Stimulated activated CD4-positive, alpha-beta T cell treated with anti-CD3 and anti-CD28 coated beads, TNF-alpha, amount 100 ng/mL, for 1 hour (primary cell): ENCODE measurements around the gene STAP1.
"Not testable (repeated sequence)": the region's sequence is repeated elsewhere in the genome, so short reads cannot be mapped to it uniquely, and the experiment has no call there.

Source experiments
- DNase-seq, 3 donors: peaks; one replicate each; pipeline ENCODE4 v3.0.0-alpha.2; 2020; ENCODE audit warnings: low read depth in 3 of 3, low spot score in 1 of 3

STAP1 gene

DNA sequence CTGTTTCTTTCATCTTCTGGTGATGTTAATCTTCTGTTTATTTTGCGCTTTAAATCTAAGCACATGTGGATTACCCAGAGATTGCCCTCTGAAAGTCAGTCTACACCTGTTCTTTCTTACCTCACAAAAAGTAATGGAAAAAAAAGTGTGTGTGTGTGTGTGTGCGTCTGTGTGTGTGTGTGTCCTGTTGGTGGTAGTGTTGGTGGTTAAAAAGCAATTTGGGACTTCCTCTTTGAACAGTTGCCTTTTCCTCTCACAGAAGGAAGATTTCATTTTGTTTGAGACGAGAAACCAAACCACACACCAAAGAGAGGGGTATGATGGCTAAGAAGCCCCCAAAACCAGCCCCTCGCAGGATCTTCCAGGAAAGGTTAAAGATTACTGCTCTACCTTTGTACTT, at the start of gene STAP1:
Gene STAP1, plus strand, starts transcription at position 235 of the 400 bp plus-strand sequence. Its CDS starts 83 bp downstream, at position 318.
- no peak for DNase-seq

DNA sequence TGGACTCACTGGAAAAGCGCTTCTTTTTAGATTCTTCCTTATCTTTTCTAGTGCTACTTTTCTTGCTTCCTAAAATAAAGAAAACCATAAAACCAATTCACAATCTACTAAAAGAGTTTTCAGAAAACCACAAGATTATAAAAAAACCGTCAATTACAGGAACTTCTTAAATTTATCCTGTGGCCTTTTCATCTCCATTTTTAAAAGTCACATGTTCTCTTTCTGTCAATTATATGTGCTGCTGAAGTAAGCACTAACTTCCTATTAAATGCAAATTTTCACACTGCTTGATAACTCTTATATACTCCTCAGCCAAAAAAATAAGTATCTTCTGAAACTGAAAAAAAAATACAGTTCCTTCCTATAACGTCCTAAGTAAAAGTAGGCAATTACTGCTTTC, 46.0 kb upstream of the STAP1 start:
- no peak for DNase-seq

- no peak for DNase-seq
These were observed 38.4 kb upstream of the STAP1 start for GRCh38 chr4:67520141-67520540.

DNA sequence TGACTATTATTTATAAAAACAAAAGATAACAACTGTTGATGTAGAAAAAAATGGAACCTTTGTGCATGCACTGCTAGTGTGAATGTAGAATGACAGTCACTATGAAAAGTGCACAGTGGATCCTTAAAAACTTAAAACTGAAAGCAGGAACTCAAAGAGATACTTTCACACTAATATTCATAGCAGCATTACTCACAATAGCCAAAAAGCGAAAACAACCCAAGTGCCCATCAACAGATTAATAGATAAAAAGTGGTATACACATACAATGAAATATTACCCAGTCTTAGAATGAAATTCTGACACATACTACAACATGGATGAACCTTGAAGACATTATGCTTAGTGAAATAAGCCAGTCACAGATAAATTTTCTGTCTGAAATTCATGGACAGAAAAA, 37.0 kb upstream of the STAP1 start:
- DNase-seq, result no peak

DNA sequence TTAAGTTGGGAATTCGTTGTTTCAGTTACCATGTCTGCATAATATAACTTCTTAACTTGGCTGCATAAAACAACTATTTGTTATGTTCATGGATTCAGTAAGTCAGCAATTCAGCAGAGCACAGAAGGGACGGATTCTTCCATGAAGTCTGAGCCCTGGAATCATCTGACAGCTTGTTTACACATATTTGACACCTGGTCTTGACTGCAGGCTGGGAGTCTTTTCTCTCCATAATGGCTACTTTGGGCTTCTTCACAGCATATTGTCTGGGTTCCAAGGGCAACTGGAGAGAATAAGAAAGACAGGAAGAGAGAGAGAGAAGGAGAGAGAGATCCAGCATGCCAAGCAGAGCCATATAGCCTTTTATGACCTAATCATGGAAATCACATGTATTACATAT, 36.3 kb upstream of the STAP1 start:
- DNase-seq, result no peak

- DNase-seq, result no peak
These were observed 35.5 kb upstream of the STAP1 start for GRCh38 chr4:67522851-67523671.

DNA sequence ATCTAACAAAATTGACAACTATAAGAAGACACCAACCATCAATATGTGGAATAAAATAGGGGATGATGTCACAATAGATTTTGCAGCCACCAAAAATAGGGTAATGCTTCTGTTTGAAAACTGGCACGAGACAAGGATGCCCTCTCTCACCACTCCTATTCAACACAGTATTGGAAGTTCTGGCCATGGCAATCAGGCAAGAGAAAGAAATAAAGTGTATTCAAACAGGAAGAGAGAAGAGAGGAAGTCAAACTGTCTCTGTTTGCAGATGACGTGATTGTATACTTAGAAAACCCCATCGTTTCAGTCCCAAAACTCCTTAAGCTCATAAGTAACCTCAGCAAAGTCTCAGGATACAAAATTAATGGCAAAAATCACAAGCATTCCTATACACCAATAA, 34.4 kb upstream of the STAP1 start:
- DNase-seq, result not testable (repeated sequence)

DNA sequence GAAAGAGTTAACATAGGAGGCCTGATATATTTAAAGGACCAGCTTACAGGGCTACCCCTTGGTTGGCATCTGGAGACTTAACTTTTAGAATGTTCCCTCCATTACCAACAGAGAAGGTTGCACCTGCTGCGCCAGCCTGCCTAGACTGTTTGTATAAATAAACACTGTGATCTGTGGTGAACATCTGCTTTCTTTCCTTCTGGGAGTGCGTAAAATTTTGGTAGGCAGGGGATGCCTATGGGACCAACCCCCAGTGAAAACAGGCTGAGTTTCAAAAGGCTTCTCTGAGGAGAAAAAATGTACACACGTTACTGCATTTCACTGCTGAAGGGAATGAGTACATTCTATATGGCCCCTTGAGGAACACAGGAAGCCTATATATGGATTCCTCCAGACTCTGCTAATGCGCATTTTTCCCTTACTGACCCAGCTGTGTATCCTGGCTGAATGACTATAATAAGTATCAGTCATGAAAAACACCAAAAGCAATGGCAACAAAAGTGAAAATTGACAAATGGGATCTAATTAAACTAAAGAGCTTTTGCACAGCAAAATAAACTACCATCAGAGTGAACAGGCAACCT, 27.1 kb upstream of the STAP1 start:
- no peak for DNase-seq

GRCh38 chr4:67532397-67532796, 26.1 kb upstream of the STAP1 start:
- DNase-seq, result not testable (repeated sequence)

GRCh38 chr4:67533112-67533511, 25.4 kb upstream of the STAP1 start:
- no peak for DNase-seq

DNA sequence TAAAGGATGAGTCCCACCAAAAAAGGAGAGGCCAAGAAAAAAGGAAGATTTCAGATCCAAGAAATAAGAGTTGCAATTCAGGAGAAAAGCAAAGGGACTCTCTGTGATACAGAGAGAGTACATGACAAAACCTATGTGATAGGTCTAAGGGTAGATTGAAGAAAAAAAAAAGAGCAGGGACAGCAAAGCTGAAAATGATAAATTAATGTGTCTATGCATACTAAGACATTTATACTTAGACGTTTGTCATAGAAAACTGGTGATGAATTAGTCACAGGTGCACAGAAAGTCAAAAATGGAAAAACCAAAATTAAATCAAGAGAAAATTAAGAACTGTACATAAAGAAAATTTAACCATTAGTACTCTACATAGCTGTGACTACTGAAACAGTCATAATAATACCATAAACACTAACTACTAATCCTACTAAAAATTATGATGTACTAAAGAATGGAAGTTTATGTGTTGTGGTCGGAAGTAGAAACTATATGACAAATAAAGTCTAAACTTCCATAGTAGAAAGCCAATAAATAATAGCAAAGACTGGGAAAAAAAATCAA, 23.2 kb upstream of the STAP1 start:
- DNase-seq, result no peak

DNA sequence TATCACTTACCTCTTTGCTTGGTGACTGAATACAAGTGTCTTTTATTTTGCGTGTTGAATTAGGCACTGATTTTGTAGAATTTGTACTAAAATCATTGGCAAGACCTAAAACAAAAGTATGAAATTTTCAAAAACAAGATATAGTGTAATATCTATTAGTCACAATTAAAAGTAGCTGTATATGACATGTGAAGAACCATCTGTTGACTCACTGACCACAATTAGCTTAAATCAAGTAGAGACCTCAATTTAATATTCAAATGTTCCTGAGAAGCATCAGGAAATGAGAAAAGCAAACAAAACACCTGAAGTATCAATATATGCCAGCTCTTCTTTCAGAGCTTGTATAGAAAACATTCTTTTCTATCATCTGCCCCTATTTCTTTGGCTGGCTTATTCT, 18.7 kb upstream of the STAP1 start:
- no peak for DNase-seq

DNA sequence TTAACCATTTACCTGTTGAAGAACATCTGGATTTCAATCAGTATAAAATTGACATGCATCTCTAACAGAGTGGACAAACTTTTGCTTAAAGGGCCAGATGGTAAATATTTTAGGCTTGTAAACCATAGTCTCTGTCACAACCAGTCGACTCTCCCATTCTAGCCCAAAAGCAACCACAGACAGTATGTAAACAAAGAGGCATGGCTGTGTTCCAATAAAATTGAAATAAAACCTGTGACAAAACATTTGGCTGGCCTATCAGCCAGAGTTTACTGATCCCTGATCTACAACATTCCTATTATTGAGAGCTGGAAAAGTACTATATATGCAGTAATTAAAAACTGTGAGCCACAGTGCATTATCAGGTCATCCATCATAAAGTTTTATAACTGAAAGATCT, 16.5 kb upstream of the STAP1 start:
- no peak for DNase-seq

DNA sequence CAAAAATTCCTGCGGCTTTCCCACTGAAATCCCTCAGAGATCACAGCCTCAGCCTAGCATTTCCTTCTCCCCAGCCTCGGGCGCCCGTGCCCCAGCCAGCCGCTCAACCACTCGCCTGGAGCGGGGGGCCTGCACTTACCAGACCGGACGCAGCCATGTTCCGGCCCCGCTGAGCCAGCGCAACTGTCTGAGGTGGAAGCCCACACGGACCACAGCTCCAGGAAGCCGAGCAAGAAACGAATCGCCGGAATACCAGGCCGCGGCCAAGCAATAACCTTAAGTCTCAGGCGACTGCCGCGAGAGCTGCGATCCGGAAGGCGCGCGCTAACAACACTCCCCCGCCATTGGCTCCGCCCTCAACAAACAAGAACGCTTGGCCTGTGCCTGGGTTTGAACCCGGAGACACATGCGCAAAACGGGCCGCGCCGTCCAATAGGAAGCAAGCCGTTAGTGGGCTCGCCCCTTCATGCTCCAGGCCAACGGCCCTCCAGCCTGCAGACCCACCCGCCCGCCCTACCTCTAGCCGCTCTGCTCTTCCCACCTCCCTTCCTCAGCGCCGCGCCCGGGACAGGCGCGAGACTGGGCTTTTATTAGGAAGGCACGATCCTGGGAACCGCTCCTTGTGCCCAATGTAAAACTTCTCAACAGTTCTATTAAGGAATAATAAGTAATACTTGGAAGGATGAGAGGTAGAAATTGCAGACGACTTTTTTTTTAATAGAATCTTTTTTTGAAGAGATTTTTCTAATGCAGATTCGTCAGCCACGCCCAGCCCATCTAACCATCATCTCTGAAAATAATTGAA, 13.1 kb upstream of the STAP1 start, which contains the start of gene CENPC:
Gene CENPC, minus strand, starts transcription at position 305 of the 805 bp plus-strand sequence. Its CDS starts 148 bp downstream, at position 157.
- DNase-seq, result peak; percentile 76 to 81 (median 76)

- DNase-seq, result no peak
These were observed 12.5 kb upstream of the STAP1 start for GRCh38 chr4:67546004-67546356.

- no peak for DNase-seq
These were observed 11.6 kb upstream of the STAP1 start for GRCh38 chr4:67546971-67547370.

- DNase-seq, result no peak
These were observed 9.4 kb upstream of the STAP1 start for GRCh38 chr4:67549123-67549522.

DNA sequence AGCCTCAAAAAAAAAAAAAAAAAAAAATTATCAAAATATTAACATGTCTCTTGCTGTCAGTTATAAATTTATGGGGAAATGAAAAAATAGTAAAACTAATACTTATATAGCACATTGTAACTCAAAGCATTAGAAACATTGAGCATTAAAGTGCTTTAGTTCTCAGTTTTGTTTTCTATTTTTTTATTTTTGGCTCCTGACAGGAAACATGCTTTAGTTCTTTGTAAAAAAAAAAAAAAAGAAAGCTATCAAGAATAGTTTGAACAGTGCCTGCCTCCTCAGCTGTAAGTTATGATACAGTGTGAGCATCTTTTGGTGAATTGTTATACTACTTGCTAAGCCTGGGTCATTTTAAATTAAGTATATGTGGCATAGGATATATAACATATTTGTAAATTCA, 8.1 kb upstream of the STAP1 start:
- no peak for DNase-seq

- DNase-seq, result no peak
These were observed 7.7 kb upstream of the STAP1 start for GRCh38 chr4:67550857-67551256.

GRCh38 chr4:67552146-67552792, 6.3 kb upstream of the STAP1 start:
- DNase-seq, result not testable (repeated sequence)

- no peak for DNase-seq
These were observed 4.4 kb upstream of the STAP1 start for GRCh38 chr4:67554096-67554495.
